Osteoblast (primary cell): ENCODE results near the gene CBLB. TPM values are rescaled to one million over a fixed set of nuclear protein-coding genes. Genes with fewer than 3 reads are reported as not detected.

ENCODE experiments used
- DNase-seq: peaks from one replicate; pipeline ENCODE4 v3.0.0; 2011; ENCODE audit warnings: low spot score, mixed read lengths; ENCODE audit not compliant: insufficient read length; ENCODE audit errors: missing footprints
- H2AFZ ChIP-seq: 2 replicates; pipeline ENCODE4 v1.6.0; 2011; ENCODE audit warnings: mild to moderate bottlenecking, low read length
- H3K27ac ChIP-seq: 2 replicates; pipeline ENCODE4 v1.5.1; 2011; ENCODE audit warnings: mild to moderate bottlenecking, low read depth, low read length, moderate library complexity
- H3K27me3 ChIP-seq: 2 replicates; pipeline ENCODE4 v1.6.0; 2012; ENCODE audit warnings: mild to moderate bottlenecking, control low read depth, inconsistent platforms, low read length, moderate library complexity; ENCODE audit not compliant: insufficient read depth
- H3K36me3 ChIP-seq: 2 replicates; pipeline ENCODE4 v1.5.1; 2011; ENCODE audit warnings: mild to moderate bottlenecking, low read length, control low read depth, moderate library complexity; ENCODE audit not compliant: insufficient read depth
- H3K4me1 ChIP-seq: 2 replicates; pipeline ENCODE4 v1.5.1; 2011; ENCODE audit warnings: mild to moderate bottlenecking, low read length, control low read depth, moderate library complexity; ENCODE audit not compliant: insufficient read depth
- H3K4me2 ChIP-seq: 2 replicates; pipeline ENCODE4 v1.6.0; 2011; ENCODE audit warnings: mild to moderate bottlenecking, low read length; ENCODE audit not compliant: insufficient read depth
- H3K4me3 ChIP-seq: fragments of 200-600 bp; sonication (generic); 3 replicates; pipeline ENCODE4 v1.5.1; 2012; ENCODE audit warnings: mild to moderate bottlenecking, low read length, inconsistent platforms; ENCODE audit not compliant: insufficient read depth
- H3K79me2 ChIP-seq: 2 replicates; pipeline ENCODE4 v1.6.0; 2012; ENCODE audit warnings: mild to moderate bottlenecking, low read length, control low read depth, inconsistent platforms; ENCODE audit not compliant: insufficient read depth
- H3K9me3 ChIP-seq: 2 replicates; pipeline ENCODE4 v1.5.1; 2011; ENCODE audit warnings: low read depth, low read length, control low read depth
- H4K20me1 ChIP-seq: 2 replicates; pipeline ENCODE4 v1.6.0; 2012; ENCODE audit warnings: mild to moderate bottlenecking, low read length, control low read depth; ENCODE audit not compliant: insufficient read depth
- CTCF ChIP-seq: IDR thresholded peaks from 2 replicates; pipeline ENCODE4 v1.5.1; 2011; ENCODE audit warnings: mild to moderate bottlenecking, low read depth, low read length, moderate library complexity; ENCODE audit errors: extremely low read depth
- total RNA-seq: library from RNA; depleted of rRNA; stranded (reverse); fragments of >200 nt; gene quantifications from 2 replicates; pipeline ENCODE4 v1.2.3, GENCODE V29; 2012

CBLB gene
- total RNA-seq, 1 donor: 128 TPM

- peak overlapping the region; percentile 54 for H2AFZ ChIP-seq
- H3K36me3 ChIP-seq: no peaks in the 10 kb centered on the region
- no peaks in the 10 kb centered on the region for H3K27me3 ChIP-seq
- no peak for TF ChIP-seq CTCF
- no peak overlapping the region for H3K4me3 ChIP-seq
- peak overlapping the region; percentile 68 for H3K27ac ChIP-seq
- H3K4me1 ChIP-seq: peaks cover 9% of the 10 kb centered on the region
- H3K79me2 ChIP-seq: no peaks in the 10 kb centered on the region
- H3K4me2 ChIP-seq: no peak overlapping the region
- H4K20me1 ChIP-seq: no peaks in the 10 kb centered on the region
- DNase-seq: no peak
- no peaks in the 10 kb centered on the region for H3K9me3 ChIP-seq
Observed at GRCh38 chr3:105899516-105899915, 30.7 kb upstream of the CBLB start.

- Histone ChIP-seq H2AFZ (peak overlapping the region; percentile 45), H3K79me2 (no peaks in the 10 kb centered on the region), H3K4me3 (no peak overlapping the region), H3K9me3 (no peaks in the 10 kb centered on the region), H4K20me1 (no peaks in the 10 kb centered on the region), H3K4me2 (no peak overlapping the region), H3K36me3 (no peaks in the 10 kb centered on the region), H3K4me1 (no peaks in the 10 kb centered on the region), H3K27ac (no peak overlapping the region), H3K27me3 (no peaks in the 10 kb centered on the region)
- TF ChIP-seq CTCF: no peak
- DNase-seq: no peak
Observed at GRCh38 chr3:105891101-105891500, 22.3 kb upstream of the CBLB start.

- Histone ChIP-seq H3K27ac (no peak overlapping the region), H4K20me1 (no peaks in the 10 kb centered on the region), H3K9me3 (no peaks in the 10 kb centered on the region), H3K79me2 (no peaks in the 10 kb centered on the region), H3K4me1 (no peaks in the 10 kb centered on the region), H3K4me2 (no peak overlapping the region), H3K36me3 (no peaks in the 10 kb centered on the region), H3K4me3 (no peak overlapping the region), H3K27me3 (no peaks in the 10 kb centered on the region), H2AFZ (no peak overlapping the region)
- TF ChIP-seq CTCF: no peak
- no peak for DNase-seq
Observed at GRCh38 chr3:105888621-105889579, 20.1 kb upstream of the CBLB start.

GRCh38 chr3:105885256-105885655, 16.4 kb upstream of the CBLB start:
- no peak for TF ChIP-seq CTCF
- H3K4me1 ChIP-seq: no peaks in the 10 kb centered on the region
- H2AFZ ChIP-seq: no peak overlapping the region
- H3K4me3 ChIP-seq: no peak overlapping the region
- H3K79me2 ChIP-seq: no peaks in the 10 kb centered on the region
- DNase-seq: no peak
- H3K36me3 ChIP-seq: no peaks in the 10 kb centered on the region
- no peak overlapping the region for H3K27ac ChIP-seq
- H3K4me2 ChIP-seq: no peak overlapping the region
- H4K20me1 ChIP-seq: no peaks in the 10 kb centered on the region
- H3K9me3 ChIP-seq: no peaks in the 10 kb centered on the region
- no peaks in the 10 kb centered on the region for H3K27me3 ChIP-seq
